KMS-11 (cell line): ENCODE data around the gene HAPLN2.

ENCODE experiments used
- H2AFZ ChIP-seq: fragments of 200-600 bp; sonication (generic); 2 replicates; pipeline ENCODE4 v1.6.1; 2016; ENCODE audit warnings: antibody characterized with exemption, mixed run types, low read depth
- H3K27ac ChIP-seq: fragments of 200-600 bp; sonication (generic); 2 replicates; pipeline ENCODE4 v1.6.1; 2016; ENCODE audit warnings: mild to moderate bottlenecking, mixed run types
- H3K27me3 ChIP-seq: fragments of 200-600 bp; sonication (generic); 2 replicates; pipeline ENCODE4 v1.6.1; 2017; ENCODE audit warnings: mild to moderate bottlenecking, low read depth, mixed run types, moderate library complexity; ENCODE audit not compliant: insufficient read depth
- H3K36me3 ChIP-seq: fragments of 200-600 bp; sonication (generic); 2 replicates; pipeline ENCODE4 v1.6.1; 2017; ENCODE audit warnings: mild to moderate bottlenecking, mixed run types; ENCODE audit not compliant: insufficient read depth
- H3K4me1 ChIP-seq: fragments of 200-600 bp; sonication (generic); 2 replicates; pipeline ENCODE4 v1.6.1; 2016; ENCODE audit warnings: mild to moderate bottlenecking, low read depth, mixed run types; ENCODE audit not compliant: poor library complexity, severe bottlenecking
- H3K4me2 ChIP-seq: fragments of 200-600 bp; sonication (generic); 2 replicates; pipeline ENCODE4 v1.7.0; 2016; ENCODE audit warnings: mild to moderate bottlenecking, mixed run types
- H3K4me3 ChIP-seq: fragments of 200-600 bp; sonication (generic); IDR thresholded peaks from 2 replicates; pipeline ENCODE4 v1.6.1; 2017; ENCODE audit warnings: low read depth, low read length, mixed read lengths; ENCODE audit not compliant: insufficient read depth
- H3K79me2 ChIP-seq: fragments of 200-600 bp; sonication (generic); 2 replicates; pipeline ENCODE4 v1.6.1; 2016; ENCODE audit warnings: low read depth, mixed run types; ENCODE audit not compliant: insufficient read depth
- H3K9ac ChIP-seq: fragments of 200-600 bp; sonication (generic); 2 replicates; pipeline ENCODE4 v1.6.1; 2016; ENCODE audit warnings: mild to moderate bottlenecking, mixed run types
- H4K20me1 ChIP-seq: fragments of 200-600 bp; sonication (generic); 2 replicates; pipeline ENCODE4 v1.6.1; 2016; ENCODE audit warnings: mild to moderate bottlenecking, mixed run types; ENCODE audit not compliant: insufficient read depth
- TF ChIP-seq, protein P1 (sequence below): fragments of 200-600 bp; sonication (generic); conservative IDR thresholded peaks from 2 replicates; pipeline ENCODE4 v1.6.1; 2017; ENCODE audit warnings: low read depth, mild to moderate bottlenecking, antibody characterized with exemption, low read length, moderate library complexity, mixed read lengths

HAPLN2 gene

GRCh38 chr1:156574039-156574633 lies 45.1 kb upstream of the HAPLN2 start:
- TF ChIP-seq, protein P1, sequence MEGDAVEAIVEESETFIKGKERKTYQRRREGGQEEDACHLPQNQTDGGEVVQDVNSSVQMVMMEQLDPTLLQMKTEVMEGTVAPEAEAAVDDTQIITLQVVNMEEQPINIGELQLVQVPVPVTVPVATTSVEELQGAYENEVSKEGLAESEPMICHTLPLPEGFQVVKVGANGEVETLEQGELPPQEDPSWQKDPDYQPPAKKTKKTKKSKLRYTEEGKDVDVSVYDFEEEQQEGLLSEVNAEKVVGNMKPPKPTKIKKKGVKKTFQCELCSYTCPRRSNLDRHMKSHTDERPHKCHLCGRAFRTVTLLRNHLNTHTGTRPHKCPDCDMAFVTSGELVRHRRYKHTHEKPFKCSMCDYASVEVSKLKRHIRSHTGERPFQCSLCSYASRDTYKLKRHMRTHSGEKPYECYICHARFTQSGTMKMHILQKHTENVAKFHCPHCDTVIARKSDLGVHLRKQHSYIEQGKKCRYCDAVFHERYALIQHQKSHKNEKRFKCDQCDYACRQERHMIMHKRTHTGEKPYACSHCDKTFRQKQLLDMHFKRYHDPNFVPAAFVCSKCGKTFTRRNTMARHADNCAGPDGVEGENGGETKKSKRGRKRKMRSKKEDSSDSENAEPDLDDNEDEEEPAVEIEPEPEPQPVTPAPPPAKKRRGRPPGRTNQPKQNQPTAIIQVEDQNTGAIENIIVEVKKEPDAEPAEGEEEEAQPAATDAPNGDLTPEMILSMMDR: no peak
- no peaks in the 10 kb centered on the region for H4K20me1 ChIP-seq
- no peak overlapping the region for H3K27ac ChIP-seq
- no peaks in the 10 kb centered on the region for H3K79me2 ChIP-seq
- H2AFZ ChIP-seq: no peak overlapping the region
- no peaks in the 10 kb centered on the region for H3K36me3 ChIP-seq
- no peak overlapping the region for H3K4me2 ChIP-seq
- H3K4me3 ChIP-seq: no peak overlapping the region
- peaks cover 4% of the 10 kb centered on the region; the same call in 1 of the 2 replicates for H3K27me3 ChIP-seq
- H3K4me1 ChIP-seq: peaks cover 13% of the 10 kb centered on the region
- H3K9ac ChIP-seq: no peak overlapping the region

DNA sequence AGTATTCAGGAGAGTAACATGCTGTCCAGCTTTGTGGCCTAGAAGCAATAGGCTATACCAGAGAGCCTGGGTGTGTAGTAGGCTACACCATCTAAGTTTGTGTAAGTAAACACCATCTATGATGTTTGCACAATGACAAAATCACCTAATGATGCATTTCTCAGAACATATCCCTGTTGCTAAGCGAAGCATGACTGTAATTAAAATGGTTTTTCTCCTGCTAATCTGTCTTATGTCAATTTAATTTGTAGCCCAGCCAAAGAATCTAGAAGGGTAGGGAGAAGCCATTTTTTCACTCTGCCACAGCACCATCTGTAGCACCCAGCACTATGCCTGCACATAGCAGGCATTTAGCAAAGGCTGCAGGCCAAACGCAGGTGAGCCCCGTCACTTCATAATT lies 41.7 kb upstream of the HAPLN2 start:
- no peak overlapping the region for H3K4me3 ChIP-seq
- no peaks in the 10 kb centered on the region for H3K36me3 ChIP-seq
- H3K27me3 ChIP-seq: peaks cover 4% of the 10 kb centered on the region; the same call in 1 of the 2 replicates
- peaks cover 3% of the 10 kb centered on the region for H3K4me1 ChIP-seq
- H4K20me1 ChIP-seq: no peaks in the 10 kb centered on the region
- no peak overlapping the region for H2AFZ ChIP-seq
- H3K9ac ChIP-seq: no peak overlapping the region
- no peak overlapping the region for H3K27ac ChIP-seq
- TF ChIP-seq, protein P1: no peak
- no peaks in the 10 kb centered on the region for H3K79me2 ChIP-seq
- no peak overlapping the region for H3K4me2 ChIP-seq

- H3K4me2 ChIP-seq: no peak overlapping the region
- no peak overlapping the region for H3K9ac ChIP-seq
- no peak overlapping the region for H3K4me3 ChIP-seq
- no peak overlapping the region for H2AFZ ChIP-seq
- no peaks in the 10 kb centered on the region for H3K4me1 ChIP-seq
- H4K20me1 ChIP-seq: no peaks in the 10 kb centered on the region
- H3K27me3 ChIP-seq: peaks cover 4% of the 10 kb centered on the region; the same call in 1 of the 2 replicates
- TF ChIP-seq, protein P1: no peak
- H3K79me2 ChIP-seq: no peaks in the 10 kb centered on the region
- H3K27ac ChIP-seq: no peak overlapping the region
- no peaks in the 10 kb centered on the region for H3K36me3 ChIP-seq
Observed at GRCh38 chr1:156578055-156578454, 41.2 kb upstream of the HAPLN2 start.

DNA sequence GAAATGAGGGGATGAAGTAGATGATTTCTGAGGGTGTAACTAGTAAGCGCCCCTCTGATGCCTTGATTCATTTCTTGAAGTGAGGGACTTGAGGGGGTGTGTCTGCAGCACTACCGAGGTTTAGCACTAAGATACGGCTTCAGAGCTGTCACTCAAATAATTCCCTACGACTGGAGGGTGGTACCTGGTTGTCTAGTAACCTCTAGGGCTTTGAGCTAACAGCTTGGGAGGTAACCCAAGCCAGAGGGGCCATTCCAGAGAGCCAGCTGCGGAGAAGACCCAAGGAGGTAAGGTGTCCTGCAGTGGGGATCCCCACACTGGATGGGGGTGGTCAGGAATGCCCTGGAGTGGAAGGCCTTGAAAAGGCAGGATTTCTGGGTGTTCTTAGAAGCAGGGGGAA lies 39.7 kb upstream of the HAPLN2 start, which contains the start of gene TTC24:
TSS of gene TTC24 (plus strand) at position 252 of the 400 bp plus-strand sequence. CDS start 1,642 bp downstream, outside the sequence.
- Histone ChIP-seq H3K9ac (no peak within 1 kb of the TSS), H3K4me3 (no peak within 1 kb of the TSS), H3K36me3 (no peaks in the 10 kb centered on the region), H2AFZ (no peak within 1 kb of the TSS), H3K27me3 (peaks cover 4% of the 10 kb centered on the region; the same call in 1 of the 2 replicates), H3K4me1 (peaks cover 8% of the 10 kb centered on the region), H3K27ac (no peak within 1 kb of the TSS), H4K20me1 (no peaks in the 10 kb centered on the region), H3K79me2 (no peaks in the 10 kb centered on the region), H3K4me2 (no peak within 1 kb of the TSS)
- TF ChIP-seq, protein P1: no peak
